HCT116 (cell line): ENCODE measurements around the gene PEBP1. TPM values are rescaled to one million over a fixed set of nuclear protein-coding genes. Genes with fewer than 3 reads are reported as not detected.

Experiments
- ATAC-seq: fragments of 200-7000 bp; cut with Tn5 transposase; 2 replicates; pipeline ENCODE4 v1.9.1; 2020; ENCODE audit warnings: mild to moderate bottlenecking, moderate library complexity
- BruUV-seq: library from RNA; stranded (reverse); fragments of 400-500 nt; replicated peaks from 2 replicates; lab custom pipeline; 2021; lab: Mats Ljungman, UMichigan
- CTCF ChIA-PET: fragments of 300-600 bp; sonication (Branson Sonifier 250); formaldehyde crosslinking; loops from one replicate; lab custom pipeline; 2021; ENCODE audit warnings: antibody characterized with exemption; lab: Charles Lee
- POLR2A ChIA-PET: fragments of 300-600, 350-600 bp; sonication (Branson Sonifier 250); formaldehyde crosslinking; loops from one replicate; lab custom pipeline; 2021; ENCODE audit warnings: antibody characterized with exemption; lab: Charles Lee
- RAD21 ChIA-PET, 2 experiments: fragments of 300-600 bp; sonication (Branson Sonifier 250); formaldehyde crosslinking; loops; one replicate each; lab custom pipeline; 2023; ENCODE audit warnings: low total read pairs in 2 of 2; ENCODE audit not compliant: uncharacterized antibody in 2 of 2, unreplicated experiment in 2 of 2, low non-redundant PET in 1 of 2; lab: Charles Lee
- DNase-seq: peaks from one replicate; pipeline ENCODE4 v3.0.0-alpha.2; 2010; ENCODE audit warnings: low read depth, low spot score
- H2AFZ ChIP-seq: fragments of 200-600 bp; shearing (Covaris generic), sonication (generic); 2 replicates; pipeline ENCODE4 v1.6.1; 2017; ENCODE audit warnings: low read depth, mixed run types, mixed read lengths, antibody characterized with exemption, low read length; ENCODE audit not compliant: poor library complexity, severe bottlenecking
- H3K27ac ChIP-seq: 2 replicates; pipeline ENCODE4 v1.5.1; 2012; ENCODE audit warnings: low read depth, low read length
- H3K27me3 ChIP-seq: fragments of 200-600 bp; sonication (generic); 2 replicates; pipeline ENCODE4 v1.6.1; 2016; ENCODE audit warnings: mixed run types, low read length, mixed read lengths; ENCODE audit not compliant: insufficient read depth
- H3K36me3 ChIP-seq, 2 experiments: fragments of 200-500 bp in 1 of 2; fragments of 200-600 bp in 1 of 2; sonication (Bioruptor generic) in 1 of 2; sonication (generic) in 1 of 2; 2 replicates each; pipeline versions ENCODE4 v1.5.1 to v1.6.1; 2014 to 2016; ENCODE audit warnings: low read length in 2 of 2, inconsistent platforms in 1 of 2, mixed read lengths in 1 of 2, mixed run types in 1 of 2; ENCODE audit not compliant: insufficient read depth in 2 of 2, control insufficient read depth in 1 of 2
- H3K4me1 ChIP-seq, 2 experiments: fragments of 200-600 bp in 1 of 2; sonication (generic) in 1 of 2; 2 replicates each; pipeline versions ENCODE4 v1.5.1 to v1.6.1; 2012 to 2017; ENCODE audit warnings: low read length in 2 of 2, inconsistent platforms in 1 of 2, mild to moderate bottlenecking in 1 of 2, mixed read lengths in 1 of 2, mixed run types in 1 of 2, moderate library complexity in 1 of 2; ENCODE audit not compliant: insufficient read depth in 2 of 2, control insufficient read depth in 1 of 2
- H3K4me2 ChIP-seq: fragments of 200-600 bp; sonication (generic); 2 replicates; pipeline ENCODE4 v1.6.1; 2017; ENCODE audit warnings: mixed run types, low read length, mixed read lengths
- H3K4me3 ChIP-seq, 2 experiments: fragments of 200-600 bp in 1 of 2; sonication (generic) in 1 of 2; replicated peaks in 1 of 2; 2 replicates each; pipeline ENCODE4 v1.5.1; 2011 to 2016; ENCODE audit warnings: low read length in 2 of 2, control low read depth in 1 of 2, low read depth in 1 of 2, mild to moderate bottlenecking in 1 of 2, mixed read lengths in 1 of 2, mixed run types in 1 of 2
- H3K79me2 ChIP-seq: fragments of 200-600 bp; sonication (generic); 2 replicates; pipeline ENCODE4 v1.6.1; 2017; ENCODE audit warnings: mild to moderate bottlenecking, mixed run types, low read length, moderate library complexity, mixed read lengths; ENCODE audit not compliant: insufficient read depth
- H3K9ac ChIP-seq: fragments of 200-600 bp; sonication (generic); 2 replicates; pipeline ENCODE4 v1.6.1; 2016; ENCODE audit warnings: low read length, mixed read lengths
- H3K9me2 ChIP-seq: fragments of 200-600 bp; sonication (generic), shearing (Covaris generic); 2 replicates; pipeline ENCODE4 v1.6.1; 2017; ENCODE audit warnings: mixed run types, mild to moderate bottlenecking, moderate library complexity; ENCODE audit not compliant: insufficient read depth
- H3K9me3 ChIP-seq, 2 experiments: fragments of 200-500 bp in 1 of 2; fragments of 200-600 bp in 1 of 2; sonication (Bioruptor generic) in 1 of 2; sonication (generic) in 1 of 2; 2 replicates each; pipeline ENCODE4 v1.6.1; 2014 to 2017; ENCODE audit warnings: low read length in 2 of 2, mixed read lengths in 2 of 2, inconsistent platforms in 1 of 2, low read depth in 1 of 2, mild to moderate bottlenecking in 1 of 2, mixed run types in 1 of 2, moderate library complexity in 1 of 2; ENCODE audit not compliant: control insufficient read depth in 1 of 2, insufficient read depth in 1 of 2
- H4K20me1 ChIP-seq: fragments of 200-600 bp; sonication (generic), shearing (Covaris generic); 2 replicates; pipeline ENCODE4 v1.6.1; 2017; ENCODE audit warnings: mixed run types, mild to moderate bottlenecking, moderate library complexity; ENCODE audit not compliant: insufficient read depth
- EGR1 ChIP-seq: IDR thresholded peaks from 2 replicates; pipeline ENCODE4 v1.6.1; 2012; ENCODE audit warnings: low read depth
- EZH2phosphoT487 ChIP-seq: fragments of 200-600 bp; IDR thresholded peaks from 2 replicates; pipeline ENCODE4 v1.6.1; 2018; ENCODE audit warnings: antibody characterized with exemption, borderline replicate concordance
- FOSL1 ChIP-seq: IDR thresholded peaks from 2 replicates; pipeline ENCODE4 v1.6.1; 2012; ENCODE audit warnings: low read depth
- POLR2A ChIP-seq: IDR thresholded peaks from 2 replicates; pipeline ENCODE4 v1.7.0; 2011; ENCODE audit warnings: borderline replicate concordance; ENCODE audit not compliant: insufficient read depth, insufficient read length; ENCODE audit errors: extremely low read depth
- POLR2AphosphoS5 ChIP-seq: IDR thresholded peaks from 2 replicates; pipeline ENCODE4 v1.6.1; 2011; ENCODE audit warnings: mild to moderate bottlenecking, low read depth, low read length, moderate library complexity
- SIN3A ChIP-seq: IDR thresholded peaks from 2 replicates; pipeline ENCODE4 v1.6.1; 2012; ENCODE audit warnings: low read depth
- SP1 ChIP-seq: IDR thresholded peaks from 2 replicates; pipeline ENCODE4 v1.6.1; 2012; ENCODE audit warnings: low read depth
- TCF7L2 ChIP-seq: IDR thresholded peaks from 2 replicates; pipeline ENCODE4 v1.7.0; 2011; ENCODE audit warnings: borderline replicate concordance, inconsistent platforms; ENCODE audit not compliant: insufficient read depth, insufficient read length; ENCODE audit errors: extremely low read depth
- ZNF274 ChIP-seq: fragments of 200-500 bp; sonication (Bioruptor generic); IDR thresholded peaks from 2 replicates; pipeline ENCODE4 v1.6.1; 2014; ENCODE audit warnings: mild to moderate bottlenecking, low read depth, low read length, inconsistent platforms
- intact Hi-C: fragments of 100-400 bp; cut with micrococcal nuclease; formaldehyde crosslinking; loops from 2 replicates; pipeline ENCODE4 v1.10.0; 2022
- total RNA-seq: library from RNA; stranded (reverse); gene quantifications from one replicate; pipeline ENCODE4 v1.2.1, GENCODE V29; 2021; ENCODE audit not compliant: unreplicated experiment
- TF ChIP-seq, protein P1 (sequence below): IDR thresholded peaks from 2 replicates; pipeline ENCODE4 v1.6.1; 2011; ENCODE audit warnings: mild to moderate bottlenecking, low read length, moderate library complexity; ENCODE audit not compliant: insufficient replicate concordance; ENCODE audit errors: extremely low read depth

Gene PEBP1
- total RNA-seq, 1 experiment from 2014 or later = 220 TPM

DNA sequence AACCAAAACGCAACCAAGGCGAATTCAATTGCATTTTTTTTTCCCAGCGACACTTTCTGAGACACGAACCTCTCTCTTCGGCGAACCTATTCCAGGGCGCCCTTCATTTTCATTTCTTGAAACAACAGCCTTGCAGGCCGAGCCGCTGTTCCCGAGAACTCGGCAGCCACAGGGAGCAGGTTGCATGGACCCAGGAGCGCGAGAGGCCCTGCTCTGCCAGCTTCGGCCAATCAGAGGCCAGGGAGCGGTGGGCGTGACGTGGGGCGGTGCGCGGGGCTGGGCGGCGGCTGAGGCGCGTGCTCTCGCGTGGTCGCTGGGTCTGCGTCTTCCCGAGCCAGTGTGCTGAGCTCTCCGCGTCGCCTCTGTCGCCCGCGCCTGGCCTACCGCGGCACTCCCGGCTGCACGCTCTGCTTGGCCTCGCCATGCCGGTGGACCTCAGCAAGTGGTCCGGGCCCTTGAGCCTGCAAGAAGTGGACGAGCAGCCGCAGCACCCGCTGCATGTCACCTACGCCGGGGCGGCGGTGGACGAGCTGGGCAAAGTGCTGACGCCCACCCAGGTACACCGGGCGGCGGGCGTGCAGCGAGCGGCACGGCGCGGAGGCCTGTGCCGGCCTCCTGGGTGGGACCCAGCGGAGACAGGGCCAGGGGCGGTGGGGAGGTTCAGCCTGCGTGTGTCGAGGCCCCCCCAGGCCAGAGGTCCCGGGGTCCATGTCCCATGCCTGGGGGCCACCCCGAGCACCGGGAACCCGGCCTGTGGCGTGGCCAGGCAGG, at the start of gene PEBP1 (continued):
- TF ChIP-seq, protein P1, sequence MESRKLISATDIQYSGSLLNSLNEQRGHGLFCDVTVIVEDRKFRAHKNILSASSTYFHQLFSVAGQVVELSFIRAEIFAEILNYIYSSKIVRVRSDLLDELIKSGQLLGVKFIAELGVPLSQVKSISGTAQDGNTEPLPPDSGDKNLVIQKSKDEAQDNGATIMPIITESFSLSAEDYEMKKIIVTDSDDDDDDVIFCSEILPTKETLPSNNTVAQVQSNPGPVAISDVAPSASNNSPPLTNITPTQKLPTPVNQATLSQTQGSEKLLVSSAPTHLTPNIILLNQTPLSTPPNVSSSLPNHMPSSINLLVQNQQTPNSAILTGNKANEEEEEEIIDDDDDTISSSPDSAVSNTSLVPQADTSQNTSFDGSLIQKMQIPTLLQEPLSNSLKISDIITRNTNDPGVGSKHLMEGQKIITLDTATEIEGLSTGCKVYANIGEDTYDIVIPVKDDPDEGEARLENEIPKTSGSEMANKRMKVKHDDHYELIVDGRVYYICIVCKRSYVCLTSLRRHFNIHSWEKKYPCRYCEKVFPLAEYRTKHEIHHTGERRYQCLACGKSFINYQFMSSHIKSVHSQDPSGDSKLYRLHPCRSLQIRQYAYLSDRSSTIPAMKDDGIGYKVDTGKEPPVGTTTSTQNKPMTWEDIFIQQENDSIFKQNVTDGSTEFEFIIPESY = peak; percentile 92
- TF ChIP-seq SP1 = peak; percentile 95
- peak; percentile 88 for TF ChIP-seq POLR2A
- TF ChIP-seq EZH2phosphoT487 = no peak
- TF ChIP-seq SIN3A = peak; percentile 72
- no peak for TF ChIP-seq TCF7L2
- TF ChIP-seq EGR1 = no peak
- TF ChIP-seq, all 23 proteins: peak for 8

DNA sequence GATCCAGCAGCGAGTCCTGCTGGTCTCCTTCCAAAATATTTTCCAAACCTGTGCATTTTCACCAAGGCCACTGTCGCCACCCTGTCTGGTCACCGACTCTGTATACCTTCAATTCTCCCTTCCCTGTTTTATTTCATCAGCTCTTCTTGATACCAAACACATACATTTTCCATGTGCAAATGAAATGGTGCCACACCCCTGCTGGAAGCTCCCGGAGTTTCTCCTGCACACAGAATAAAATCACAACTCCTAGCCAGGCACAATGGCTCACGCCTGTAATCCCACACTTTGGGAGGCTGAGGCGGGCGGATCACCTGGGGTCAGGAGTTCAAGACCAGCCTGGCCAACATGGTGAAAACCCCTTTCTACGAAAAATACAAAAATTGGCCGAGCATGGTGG, 46.1 kb upstream of the PEBP1 start:
- no peak for TF ChIP-seq EGR1
- TF ChIP-seq ZNF274 = no peak
- TF ChIP-seq POLR2AphosphoS5 = no peak
- no peak for TF ChIP-seq FOSL1
- TF ChIP-seq, all 23 proteins: peak for 0
- Histone ChIP-seq H3K4me2 (peak overlapping the region; percentile 45), H3K36me3 (no peaks in the 10 kb centered on the region), H3K4me3 (no peak overlapping the region), H3K27ac (peak overlapping the region; percentile 45), H3K4me1 (peaks cover 25% of the 10 kb centered on the region in 2 experiments), H2AFZ (no peak overlapping the region), H3K9me2 (no peaks in the 10 kb centered on the region), H3K9ac (no peak overlapping the region), H4K20me1 (no peaks in the 10 kb centered on the region), H3K9me3 (no peaks in the 10 kb centered on the region), H3K27me3 (no peaks in the 10 kb centered on the region), H3K79me2 (no peaks in the 10 kb centered on the region)
- CTCF ChIA-PET = no interaction called here
- DNase-seq = no peak
- RAD21 ChIA-PET = no interaction called here
- intact Hi-C loops = no loop called here
- peak; percentile 53 for ATAC-seq
- no TSS peak for BruUV-seq
- POLR2A ChIA-PET = no interaction called here
